Anterior cingulate cortex (tissue), 58 donors: ENCODE results near the gene UBE2D1.

ENCODE experiments used
- DNase-seq, 58 donors: peaks; one replicate each; lab custom pipeline; 2025; lab: John Stamatoyannopoulos, UW

Gene UBE2D1

DNA sequence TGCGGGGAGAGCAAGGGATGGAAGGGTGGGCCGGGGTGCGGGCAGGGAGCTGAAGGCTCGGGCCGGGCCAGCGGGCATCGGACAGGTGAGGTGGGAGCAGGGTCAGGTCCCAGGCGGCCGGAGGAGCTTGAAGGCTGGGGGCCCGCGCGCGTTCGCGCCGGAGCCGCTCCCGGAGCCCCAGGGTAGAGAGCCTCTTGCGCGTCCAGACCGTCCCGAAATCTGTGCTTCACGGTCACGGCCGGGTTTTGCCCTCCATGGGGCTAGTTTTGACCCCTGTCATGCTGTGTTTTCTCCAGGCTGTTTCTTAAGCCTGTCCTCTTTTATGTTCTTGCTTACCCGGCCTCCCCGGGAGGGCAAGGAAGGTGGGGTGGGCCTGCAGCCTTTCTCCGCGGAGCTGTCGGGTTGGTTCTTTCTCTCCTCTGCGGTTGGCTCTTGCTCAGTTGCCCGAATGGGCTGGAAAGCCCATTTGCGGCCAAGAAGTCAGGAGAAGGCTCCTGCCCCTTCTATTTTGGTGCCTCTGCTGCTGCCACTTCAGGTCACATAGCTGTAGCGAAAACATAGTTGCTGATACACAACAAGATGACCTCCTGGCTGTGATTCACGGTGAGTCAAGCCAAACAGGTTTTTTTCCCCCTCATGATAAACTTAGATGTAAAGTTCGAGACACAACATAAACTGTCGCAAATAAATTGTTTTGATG is 650 bp downstream of the UBE2D1 start:
- peak in 29 of 58 donors; percentile 8 to 63 (median 33) for DNase-seq

DNA sequence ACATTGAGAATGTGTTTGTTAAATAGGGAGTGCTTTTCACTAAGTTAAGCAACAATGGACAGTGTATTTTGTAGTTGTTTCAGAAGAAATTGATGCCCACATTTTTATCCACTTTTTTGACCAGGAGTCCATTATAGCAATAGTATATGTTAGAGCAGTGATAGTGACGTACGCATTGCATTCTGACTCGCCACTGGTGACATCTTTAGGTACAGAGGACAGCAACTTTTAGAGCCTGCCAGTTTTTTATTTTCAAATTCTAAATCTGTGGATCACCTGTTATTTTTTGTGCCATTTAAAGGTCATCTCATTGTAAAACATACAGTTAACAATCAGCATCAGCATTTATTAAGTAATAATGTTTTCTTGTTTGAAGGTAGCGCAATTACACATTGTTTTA is 1.4 kb downstream of the UBE2D1 start:
- no peak for DNase-seq

DNA sequence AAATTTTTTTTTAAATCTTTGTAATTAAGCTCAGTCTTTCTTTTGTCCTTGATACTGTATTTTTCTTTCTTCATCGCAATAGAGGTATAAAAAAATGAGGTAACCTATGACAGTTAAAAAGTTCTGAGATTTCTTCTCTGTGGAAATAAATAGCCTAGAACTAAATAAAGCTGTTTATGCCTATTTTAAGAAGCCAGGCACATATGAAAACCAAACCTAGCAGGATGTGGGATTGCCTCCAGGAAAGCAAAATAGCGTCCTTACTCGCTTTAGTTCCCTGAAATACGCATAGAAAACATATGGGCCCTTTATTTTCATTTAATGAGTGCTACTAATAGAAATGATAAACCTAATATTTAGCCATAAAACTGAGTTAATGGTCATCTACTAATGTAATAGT is 6.6 kb downstream of the UBE2D1 start:
- no peak for DNase-seq

DNA sequence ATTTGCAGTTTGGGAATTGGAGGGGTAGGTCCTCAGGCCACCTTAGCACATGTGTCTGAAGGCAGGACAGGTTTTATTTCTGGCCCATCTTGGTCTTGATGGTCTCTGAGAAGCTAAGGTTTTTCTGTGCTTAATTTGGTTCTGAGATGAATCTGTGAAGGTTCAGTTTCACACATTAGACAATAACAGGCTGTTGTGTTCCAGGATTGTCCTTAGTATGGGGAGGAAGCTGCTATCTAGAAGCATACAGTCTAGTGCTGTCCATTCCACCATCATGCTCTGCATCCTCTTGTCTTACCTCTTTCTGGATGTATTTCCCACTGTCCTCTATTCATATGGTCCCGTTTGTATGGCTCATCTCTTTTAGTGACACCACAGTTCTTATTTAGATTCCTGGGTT is 7.1 kb downstream of the UBE2D1 start:
- peak in 1 of 58 donors; percentile 15 for DNase-seq

DNA sequence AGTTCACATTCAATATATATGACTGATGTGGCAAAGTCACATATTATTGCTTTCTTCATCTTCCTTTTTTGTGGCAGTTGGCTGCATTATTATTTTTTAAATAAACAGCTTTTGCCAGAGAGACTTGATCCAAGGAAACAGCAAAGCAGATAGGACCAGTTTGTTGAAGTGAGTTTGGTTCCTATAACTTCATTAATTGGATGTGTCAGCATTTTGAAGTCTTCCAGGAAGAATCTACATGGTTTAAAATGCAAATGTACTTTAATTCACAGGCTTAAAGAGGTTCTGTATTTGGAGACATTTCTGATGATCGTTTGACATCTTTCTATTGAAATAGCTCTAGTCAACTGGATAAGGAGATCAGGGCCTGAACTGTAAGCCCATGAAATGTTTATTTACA is 13.2 kb downstream of the UBE2D1 start:
- DNase-seq = no peak

DNA sequence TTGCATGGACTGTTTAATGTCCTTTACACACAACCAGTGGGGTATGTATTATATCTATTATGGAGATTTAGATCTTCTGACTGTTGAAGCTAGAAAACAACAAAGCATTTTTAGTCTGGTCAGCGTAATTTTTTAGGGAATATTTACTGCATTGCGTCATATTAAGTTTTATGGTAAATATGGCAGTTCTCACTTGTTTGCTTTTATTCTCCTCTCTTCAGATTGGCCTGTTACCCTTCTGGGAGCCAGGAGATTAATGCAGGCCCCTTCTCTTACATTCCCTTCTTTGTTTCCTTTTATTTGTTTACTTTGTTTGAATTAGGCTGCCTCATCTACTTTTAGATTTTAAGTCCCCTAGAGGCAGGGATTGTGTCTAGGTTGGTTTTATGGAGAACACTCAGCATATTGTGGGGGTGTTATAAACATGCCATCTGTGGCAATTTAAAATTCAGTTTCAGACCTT is 13.8 kb downstream of the UBE2D1 start:
- DNase-seq = no peak

DNA sequence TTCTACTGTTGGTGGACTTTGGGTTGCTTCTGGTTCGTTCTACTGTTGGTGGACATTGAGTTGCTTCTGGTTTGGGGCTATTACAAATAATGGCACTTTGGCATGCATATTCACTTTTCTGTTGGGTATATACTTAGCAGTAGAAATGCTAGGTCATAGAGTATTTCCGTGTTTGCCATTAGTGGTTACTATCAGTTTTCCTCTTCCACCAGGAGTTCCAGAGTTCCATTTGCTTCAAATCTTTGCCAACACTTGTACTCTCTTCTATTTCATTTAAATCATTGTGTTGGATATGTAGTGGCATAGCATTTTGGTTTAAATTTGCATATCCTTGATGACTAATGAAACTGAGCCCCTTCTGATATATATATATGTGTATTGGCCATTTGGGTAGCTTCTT is 15.2 kb downstream of the UBE2D1 start:
- DNase-seq = no peak

DNA sequence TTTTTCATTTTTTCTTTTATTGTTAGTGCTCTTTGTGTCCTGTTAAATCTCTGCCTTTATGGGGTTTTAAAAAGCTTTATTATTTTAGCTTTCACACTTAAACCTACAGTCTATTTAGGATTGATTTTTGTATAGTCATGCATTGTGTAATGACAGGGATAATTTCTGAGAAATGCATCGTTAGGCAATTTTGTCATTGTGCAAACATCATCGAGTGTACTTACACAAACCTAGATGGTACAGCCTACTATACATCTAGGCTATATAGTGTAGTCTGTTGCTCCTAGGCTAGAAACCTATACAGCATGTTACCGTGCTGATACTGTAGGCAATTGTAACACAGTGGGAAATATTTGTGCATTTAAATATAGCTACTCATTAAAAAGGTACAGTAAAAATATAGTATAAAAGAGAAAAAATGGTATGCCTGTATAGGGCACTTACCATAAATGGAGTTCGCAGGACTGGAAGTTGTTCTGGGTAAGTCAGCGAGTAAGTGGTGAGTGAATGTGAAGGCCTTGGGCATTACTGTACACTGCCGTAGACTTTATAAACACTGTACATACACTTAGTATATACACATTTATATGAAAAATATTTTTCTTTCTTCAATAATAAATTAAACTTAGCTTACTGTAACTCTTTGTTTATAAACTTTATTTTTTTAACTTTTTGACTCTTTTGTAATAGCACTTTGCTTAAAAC is 16.0 kb downstream of the UBE2D1 start:
- no peak for DNase-seq

DNA sequence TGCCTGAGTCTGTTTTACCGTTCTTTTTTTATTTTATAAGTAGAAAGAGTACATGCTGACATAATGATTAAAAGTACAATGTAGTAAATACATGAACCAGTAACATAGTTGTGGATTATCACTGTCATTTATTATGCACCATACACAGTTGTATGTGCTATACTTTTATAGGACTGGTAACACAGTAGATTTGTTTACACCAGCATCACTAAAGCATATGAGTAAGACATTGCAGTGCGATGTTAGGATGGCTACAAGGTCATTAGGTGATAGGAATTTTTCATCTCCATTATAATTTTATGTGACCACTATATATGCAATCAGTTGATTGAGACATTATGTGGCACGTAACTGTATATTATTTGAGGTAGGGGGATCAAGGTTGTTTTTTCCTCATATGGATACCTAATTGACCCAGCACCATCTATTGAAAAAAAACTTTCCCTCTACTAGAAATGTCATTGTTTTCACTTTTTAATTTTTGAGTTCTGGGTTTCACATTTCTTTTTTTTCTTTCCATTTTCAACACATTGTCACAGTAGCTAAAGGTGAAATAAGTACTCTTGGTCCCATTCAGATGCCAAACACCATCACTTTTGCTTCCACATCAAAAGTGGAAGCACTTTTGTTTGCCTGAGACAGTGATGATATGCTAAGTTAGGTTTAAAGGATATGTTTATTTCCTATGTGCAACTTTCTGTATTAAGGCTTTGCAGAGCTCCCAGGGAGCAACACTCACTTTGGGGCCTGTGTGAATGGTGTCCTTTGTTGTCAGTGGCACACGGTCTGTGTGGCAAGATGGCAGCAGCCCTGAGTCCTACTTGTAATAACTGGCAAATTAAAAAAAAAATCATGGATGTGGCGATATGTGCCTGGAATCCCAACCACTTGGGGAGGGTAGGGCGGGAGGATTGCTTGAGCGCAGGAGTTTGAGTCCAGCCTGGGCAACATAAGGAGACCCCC is 17.1 kb downstream of the UBE2D1 start:
- DNase-seq = peak in 15 of 58 donors; percentile 2 to 35 (median 8)

DNA sequence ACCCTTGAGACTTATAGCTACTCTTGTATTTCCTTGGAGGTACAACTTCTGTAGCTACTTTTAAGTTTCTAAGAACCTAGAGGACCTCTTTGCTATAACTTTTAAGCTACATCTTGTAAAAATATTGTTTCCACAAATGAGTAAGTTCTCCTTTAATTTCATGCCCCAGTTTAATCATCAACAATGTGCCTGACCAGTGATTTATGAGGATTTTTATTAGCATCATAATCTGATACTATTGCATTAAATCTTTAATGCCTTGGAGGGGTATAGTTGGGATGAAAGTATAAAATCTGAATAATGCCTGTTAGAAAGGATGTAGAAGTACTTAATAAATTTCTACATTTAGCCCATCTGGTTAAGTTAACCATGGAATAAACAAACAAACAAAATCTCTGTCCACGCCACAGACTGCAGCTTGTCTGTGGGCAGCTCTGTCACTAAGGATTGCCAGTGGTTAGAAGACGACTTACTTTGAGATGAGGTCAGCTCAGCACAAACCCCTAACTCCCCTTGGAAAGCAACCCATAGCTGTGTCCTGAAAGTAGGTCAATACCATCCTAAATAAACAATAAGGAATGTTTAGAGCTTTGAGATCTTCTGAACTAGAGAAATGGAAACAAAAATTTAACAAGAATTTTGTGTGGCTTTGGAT is 18.3 kb downstream of the UBE2D1 start:
- no peak for DNase-seq

DNA sequence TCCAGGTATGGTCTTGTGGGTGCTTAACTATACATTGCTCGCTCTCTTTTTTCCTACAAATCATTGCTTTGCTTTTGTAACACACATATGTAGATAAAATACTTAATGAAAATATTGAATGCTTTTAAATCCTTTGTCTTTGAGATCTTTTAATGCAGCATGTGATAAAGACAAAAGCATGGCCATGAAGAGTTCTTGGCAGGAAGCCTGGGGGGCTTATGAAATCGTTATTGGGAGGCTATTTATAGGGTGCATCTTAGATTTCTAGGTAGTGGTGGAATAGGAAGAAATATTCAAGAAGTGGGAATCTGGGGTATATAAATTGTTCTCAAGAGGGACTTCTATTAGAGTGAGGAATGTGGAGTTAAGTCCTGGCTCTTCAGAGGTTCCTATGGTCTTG is 21.9 kb downstream of the UBE2D1 start:
- no peak for DNase-seq

DNA sequence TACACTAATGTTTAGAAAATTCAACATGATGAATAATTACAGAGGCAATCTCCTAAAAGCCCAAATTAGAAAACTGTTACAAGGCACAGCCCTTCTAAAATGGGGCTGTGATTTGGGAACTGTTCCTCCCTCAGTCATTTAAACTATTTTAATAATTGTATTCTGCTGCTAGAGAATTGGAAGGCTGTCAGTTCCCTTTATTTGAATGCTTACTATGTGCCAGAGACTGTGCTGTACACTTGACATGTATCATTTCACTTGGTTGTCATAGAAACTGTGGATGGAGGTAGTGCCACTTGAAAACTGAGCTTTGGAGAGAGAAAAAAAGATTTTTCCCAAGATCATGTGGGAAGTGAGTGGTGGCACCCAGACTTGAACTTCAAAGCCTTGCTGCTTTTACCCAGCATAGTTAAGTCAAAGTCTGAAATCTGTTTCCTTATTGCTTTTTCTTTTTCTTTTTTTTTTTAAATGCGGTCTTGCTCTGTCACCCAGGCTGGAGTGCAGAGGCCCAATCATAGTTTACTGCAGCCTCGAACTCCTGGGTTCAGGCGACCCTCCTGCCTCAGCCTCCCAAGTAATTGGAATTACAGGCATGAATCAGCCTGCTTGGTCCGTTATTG is 23.6 kb downstream of the UBE2D1 start:
- DNase-seq = no peak

DNA sequence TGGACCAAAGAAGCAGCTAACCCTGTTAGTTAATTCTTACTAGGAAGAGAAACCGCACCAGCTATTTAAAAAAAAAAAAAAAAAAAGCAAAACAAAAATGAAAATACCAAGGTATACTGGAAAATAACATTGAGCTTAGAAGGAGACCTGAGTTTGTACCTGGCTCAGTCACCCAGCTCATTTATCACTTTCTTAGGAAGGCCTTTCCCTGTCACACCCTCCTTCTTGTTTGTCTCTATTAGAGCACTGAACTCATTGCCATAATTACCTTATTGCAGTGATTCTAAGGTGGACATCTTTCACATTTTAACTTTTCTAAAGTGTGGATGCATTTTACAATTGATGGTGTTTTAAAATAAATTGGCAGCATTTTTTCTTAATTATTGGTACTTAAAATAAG is 24.1 kb downstream of the UBE2D1 start:
- no peak for DNase-seq

DNA sequence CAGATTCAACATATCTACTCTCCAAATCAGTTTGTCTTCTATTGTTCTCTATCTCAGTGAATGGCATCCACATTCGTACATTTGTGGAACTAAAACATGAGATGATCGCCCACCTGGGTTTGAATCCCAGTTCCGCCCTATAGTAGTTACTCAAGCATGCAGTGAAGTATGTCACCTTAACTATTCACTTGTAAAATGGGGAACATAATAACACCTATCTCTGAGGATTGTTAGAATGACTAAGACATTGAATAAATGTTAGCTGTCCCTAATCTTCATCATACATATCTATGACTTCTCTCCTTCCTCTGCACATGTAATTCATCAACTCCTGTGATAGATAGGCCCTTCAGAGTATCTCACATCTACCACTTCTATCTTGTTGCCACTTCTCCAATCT is 24.7 kb downstream of the UBE2D1 start:
- DNase-seq = no peak

DNA sequence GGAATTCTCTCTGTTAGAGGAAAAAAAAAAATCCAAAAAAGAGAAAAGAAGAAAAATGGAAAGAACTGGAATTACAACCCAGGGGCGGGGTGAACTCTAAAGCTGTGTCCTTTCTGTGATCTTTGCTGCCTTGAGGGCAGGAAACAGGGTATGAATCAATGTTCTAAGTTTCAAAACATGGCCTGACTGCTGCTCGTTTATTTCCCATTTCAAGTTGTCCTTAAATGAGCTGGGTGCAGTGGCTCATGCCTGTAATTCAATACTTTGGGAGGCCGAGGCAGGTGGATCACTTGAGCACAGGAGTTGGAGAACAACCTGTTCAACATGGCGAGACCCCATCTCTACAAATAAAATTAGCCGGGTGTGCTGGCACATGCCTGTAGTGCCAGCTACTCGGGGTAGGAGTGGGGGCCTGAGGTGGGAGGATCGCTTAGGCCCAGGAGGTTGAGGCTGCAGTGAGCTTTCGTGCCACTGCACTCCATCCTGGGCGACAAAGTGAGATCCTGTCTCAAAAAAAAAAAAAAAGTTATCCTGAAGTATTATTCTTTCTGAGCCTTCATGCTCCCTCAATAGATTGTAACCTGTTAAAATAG is 25.7 kb downstream of the UBE2D1 start:
- DNase-seq = no peak

DNA sequence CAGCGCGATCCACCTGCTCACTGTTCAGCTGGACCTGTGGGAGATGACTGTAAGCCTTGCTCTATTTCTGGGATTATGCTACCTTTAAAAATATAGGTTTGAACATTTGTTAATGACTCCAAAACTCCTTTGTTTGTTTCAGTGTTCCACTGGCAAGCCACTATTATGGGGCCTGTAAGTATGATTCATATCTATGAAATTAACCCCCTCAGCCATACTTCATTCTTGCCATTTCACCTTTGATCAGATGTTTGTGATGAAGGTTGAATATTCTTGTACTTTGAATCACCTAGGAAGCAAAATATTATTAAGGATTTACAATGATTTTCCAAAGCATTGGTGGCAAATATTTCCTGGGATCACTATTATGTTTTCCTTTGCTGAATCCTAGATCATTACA is 26.5 kb downstream of the UBE2D1 start:
- DNase-seq = no peak

DNA sequence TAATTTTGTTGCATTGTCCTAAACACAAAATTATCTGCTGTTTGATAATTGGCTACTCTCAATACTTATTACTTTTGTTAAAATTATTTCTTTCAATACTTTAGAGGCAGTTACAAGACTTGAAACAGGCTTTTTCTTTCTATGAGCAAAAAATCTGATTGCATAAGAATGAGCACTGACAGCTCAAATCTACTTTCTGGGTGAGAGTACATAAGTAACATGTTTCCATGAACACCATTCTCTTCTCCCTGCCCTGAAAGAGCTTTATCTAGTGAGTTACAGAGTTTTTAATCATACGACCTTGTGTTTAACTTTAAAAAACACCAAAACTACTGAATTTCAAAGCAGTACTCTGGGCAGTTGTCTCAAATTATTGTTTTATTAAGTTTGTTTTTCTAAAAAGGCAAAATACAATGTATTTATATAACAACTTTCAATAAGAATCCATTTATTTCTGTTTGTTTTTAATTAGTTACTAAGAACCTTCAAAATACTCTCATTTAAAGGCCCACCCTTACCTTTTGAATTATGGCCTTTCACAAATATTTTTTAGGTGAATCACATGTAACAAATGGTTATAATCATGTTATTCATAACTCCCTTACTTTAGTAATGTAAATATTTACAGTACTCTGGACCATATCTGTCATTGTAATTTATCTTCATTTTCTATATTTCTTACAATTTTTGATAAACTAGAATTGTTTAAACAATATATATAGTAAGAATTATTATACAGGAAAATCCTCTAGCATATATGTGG is 27.4 kb downstream of the UBE2D1 start:
- DNase-seq = no peak

DNA sequence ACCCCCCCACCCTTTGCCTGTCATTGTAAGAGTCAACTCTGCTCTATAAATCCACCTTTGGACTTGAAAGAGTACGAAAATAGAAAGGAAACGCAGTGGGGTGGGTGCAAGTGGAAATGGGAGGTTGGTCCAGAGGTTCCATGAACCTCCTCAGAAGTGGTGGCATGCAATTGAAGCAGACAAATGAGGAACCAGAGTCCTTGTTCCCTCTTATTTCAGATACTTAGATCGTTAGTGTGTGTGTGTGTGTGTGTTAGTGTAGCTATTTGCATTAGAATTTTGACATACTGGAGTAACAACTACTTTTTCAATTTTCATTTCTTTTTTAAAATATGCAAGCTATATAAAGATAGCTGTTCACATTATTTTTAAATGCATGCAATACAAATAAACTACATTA is 32.3 kb downstream of the UBE2D1 start:
- no peak for DNase-seq

DNA sequence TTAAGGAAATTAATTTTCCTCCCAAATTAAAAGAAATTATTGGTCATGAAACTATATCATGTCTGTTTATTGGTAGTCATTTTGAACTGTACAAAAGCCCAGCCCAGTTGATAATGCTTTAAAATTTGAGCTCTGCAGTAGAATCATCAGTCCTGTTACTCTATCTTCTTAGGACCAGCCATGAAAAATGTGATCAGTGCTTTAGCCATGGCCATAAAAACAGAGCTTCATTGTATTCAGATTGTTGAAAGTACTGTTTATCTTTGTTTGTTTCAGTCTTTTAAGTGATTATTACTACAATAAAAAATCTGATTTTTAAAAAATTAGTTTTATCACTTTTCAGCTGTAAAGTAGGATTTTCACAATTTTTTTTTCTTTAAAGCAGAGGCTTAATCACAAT is 36.7 kb downstream of the UBE2D1 start:
- DNase-seq = no peak
